Endodermal cell (in vitro differentiated cells): ENCODE data around the gene P2RY8. TPM values are rescaled to one million over a fixed set of nuclear protein-coding genes. Genes with fewer than 3 reads are reported as not detected.

Experiments used
- DNase-seq: peaks from one replicate; pipeline ENCODE4 v3.0.0-alpha.2; 2017
- H3K27ac ChIP-seq: 2 replicates; pipeline ENCODE4 v1.5.1; 2013; ENCODE audit warnings: mild to moderate bottlenecking, low read depth, low read length, moderate library complexity
- H3K27me3 ChIP-seq: 2 replicates; pipeline ENCODE4 v1.6.1; 2013; ENCODE audit warnings: mild to moderate bottlenecking, low read length, moderate library complexity; ENCODE audit not compliant: insufficient read depth, control insufficient read depth, poor library complexity, severe bottlenecking
- H3K36me3 ChIP-seq: 2 replicates; pipeline ENCODE4 v1.7.0; 2013; ENCODE audit warnings: mild to moderate bottlenecking, low read length, moderate library complexity; ENCODE audit not compliant: control insufficient read depth, insufficient read depth
- H3K4me1 ChIP-seq: one replicate; pipeline ENCODE4 v1.7.0; 2013; ENCODE audit warnings: low read length; ENCODE audit not compliant: control insufficient read depth, insufficient read depth
- H3K4me3 ChIP-seq: 2 replicates; pipeline ENCODE4 v1.5.1; 2013; ENCODE audit warnings: mild to moderate bottlenecking, low read length, moderate library complexity
- H3K9ac ChIP-seq: 2 replicates; pipeline ENCODE4 v1.6.1; 2013; ENCODE audit warnings: mild to moderate bottlenecking, low read length, moderate library complexity; ENCODE audit not compliant: poor library complexity, severe bottlenecking; ENCODE audit errors: extremely low read depth
- H3K9me3 ChIP-seq: 2 replicates; pipeline ENCODE4 v1.6.1; 2013; ENCODE audit warnings: mild to moderate bottlenecking, low read length, moderate library complexity; ENCODE audit not compliant: control insufficient read depth
- H3K27ac Mint-ChIP-seq: 2 replicates; pipeline ENCODE4 v1.8.0; 2020; ENCODE audit warnings: mixed read lengths
- H3K27me3 Mint-ChIP-seq: 2 replicates; pipeline ENCODE4 v1.8.0; 2021; ENCODE audit warnings: mild to moderate bottlenecking, mixed read lengths; ENCODE audit not compliant: insufficient read depth
- H3K36me3 Mint-ChIP-seq: 2 replicates; pipeline ENCODE4 v1.8.0; 2020; ENCODE audit warnings: low read depth, mixed read lengths
- H3K4me1 Mint-ChIP-seq: 2 replicates; pipeline ENCODE4 v1.8.0; 2020; ENCODE audit warnings: mixed read lengths
- H3K4me3 Mint-ChIP-seq: 2 replicates; pipeline ENCODE4 v1.8.0; 2020; ENCODE audit warnings: mild to moderate bottlenecking, moderate library complexity, mixed read lengths
- H3K9me3 Mint-ChIP-seq: 2 replicates; pipeline ENCODE4 v1.8.0; 2020; ENCODE audit warnings: mild to moderate bottlenecking, mixed read lengths
- WGBS, 2 experiments: methylation state at CpG; one replicate each; pipeline versions ENCODE4 v1.1.5 to v1.1.7; 2013; ENCODE audit warnings: missing lambda C conversion rate in 2 of 2, mixed read lengths in 1 of 2; ENCODE audit not compliant: insufficient coverage in 1 of 2, insufficient read length in 1 of 2; 5-methylcytosine and 5-hydroxymethylcytosine counted together
- total RNA-seq, 2 donors: library from RNA; stranded (reverse); fragmentation: NEBNext Ultra II Directional in 1 of 2; extraction: Animal tissue kit (Norgen Biotek cat#: 25700) in 1 of 2; gene quantifications; 2 replicates in 1 of 2; 3 replicates in 1 of 2; pipeline ENCODE4 v1.2.1, GENCODE V29; 2021
- TF ChIP-seq, protein P1 (sequence below): fragments of 200-600 bp; sonication (generic); conservative IDR thresholded peaks from 2 replicates; pipeline ENCODE4 v1.5.0; 2021; ENCODE audit warnings: antibody characterized with exemption, mild to moderate bottlenecking

Gene P2RY8
- total RNA-seq, 2 donors from 2014 or later: not detected

DNA sequence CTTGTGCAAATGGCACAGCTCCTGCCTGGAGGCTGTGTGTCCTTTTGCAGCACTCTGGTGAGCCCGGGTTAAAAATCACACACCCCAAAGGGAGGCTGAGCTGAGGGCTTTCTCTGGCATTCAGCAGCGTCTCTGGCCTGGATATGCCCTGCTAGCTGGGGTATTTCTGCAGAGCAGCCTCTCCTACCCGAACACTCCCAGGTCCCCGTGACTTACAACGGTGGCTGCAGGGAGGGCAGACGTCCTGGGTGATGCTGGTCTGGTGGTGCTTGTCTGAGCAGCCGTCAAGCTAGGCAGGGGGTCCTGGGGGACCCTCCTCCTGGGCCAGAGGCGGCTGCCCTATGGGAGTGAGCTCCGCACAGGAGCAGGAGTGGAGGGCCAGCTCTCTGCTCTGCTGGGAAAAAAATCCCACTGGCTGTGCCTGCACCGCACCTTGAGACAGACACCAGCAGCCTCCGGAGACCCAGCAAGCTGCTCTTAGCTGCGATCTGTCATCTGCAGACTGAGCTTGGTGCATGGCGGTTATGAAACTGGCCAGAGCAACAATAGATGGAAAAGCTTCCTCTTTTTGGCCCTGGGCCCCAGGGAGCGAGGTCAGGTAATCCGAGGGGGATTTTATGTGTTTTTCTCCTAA is 43.0 kb downstream of the P2RY8 start:
- DNase-seq: peak; percentile 68
- H3K4me1 Mint-ChIP-seq: no peaks in the 10 kb centered on the region

DNA sequence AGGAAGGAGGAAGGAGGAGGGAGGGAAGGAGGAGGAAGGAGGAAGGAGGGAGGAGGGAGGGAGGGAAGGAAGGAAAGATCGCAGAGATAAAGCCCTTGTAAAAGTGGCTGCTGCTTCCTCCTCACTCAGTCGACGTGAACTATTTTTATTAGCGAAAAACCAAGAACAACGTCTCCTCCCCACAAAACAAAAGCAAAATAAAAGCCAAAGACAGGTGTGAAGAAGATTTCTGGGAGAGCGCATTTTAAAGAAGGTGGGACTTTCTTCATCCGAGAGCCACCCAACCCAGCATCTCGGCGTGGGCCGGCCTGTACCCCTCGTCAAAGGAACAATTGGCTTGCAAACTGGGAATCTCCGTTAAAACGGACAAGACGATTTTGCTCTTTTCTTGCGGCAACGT is 43.6 kb downstream of the P2RY8 start:
- DNase-seq: no peak
- H3K9me3 Mint-ChIP-seq: peaks cover 25% of the 10 kb centered on the region
- Histone ChIP-seq H3K9ac (no peak overlapping the region), H3K36me3 (no peaks in the 10 kb centered on the region), H3K4me1 (no peaks in the 10 kb centered on the region), H3K4me3 (no peak overlapping the region), H3K27ac (no peak overlapping the region), H3K9me3 (peaks cover 29% of the 10 kb centered on the region), H3K27me3 (no peaks in the 10 kb centered on the region)
- no peak overlapping the region for H3K4me3 Mint-ChIP-seq
- peaks cover 2% of the 10 kb centered on the region for H3K36me3 Mint-ChIP-seq
- H3K27me3 Mint-ChIP-seq: peaks cover 10% of the 10 kb centered on the region
- TF ChIP-seq, protein P1, sequence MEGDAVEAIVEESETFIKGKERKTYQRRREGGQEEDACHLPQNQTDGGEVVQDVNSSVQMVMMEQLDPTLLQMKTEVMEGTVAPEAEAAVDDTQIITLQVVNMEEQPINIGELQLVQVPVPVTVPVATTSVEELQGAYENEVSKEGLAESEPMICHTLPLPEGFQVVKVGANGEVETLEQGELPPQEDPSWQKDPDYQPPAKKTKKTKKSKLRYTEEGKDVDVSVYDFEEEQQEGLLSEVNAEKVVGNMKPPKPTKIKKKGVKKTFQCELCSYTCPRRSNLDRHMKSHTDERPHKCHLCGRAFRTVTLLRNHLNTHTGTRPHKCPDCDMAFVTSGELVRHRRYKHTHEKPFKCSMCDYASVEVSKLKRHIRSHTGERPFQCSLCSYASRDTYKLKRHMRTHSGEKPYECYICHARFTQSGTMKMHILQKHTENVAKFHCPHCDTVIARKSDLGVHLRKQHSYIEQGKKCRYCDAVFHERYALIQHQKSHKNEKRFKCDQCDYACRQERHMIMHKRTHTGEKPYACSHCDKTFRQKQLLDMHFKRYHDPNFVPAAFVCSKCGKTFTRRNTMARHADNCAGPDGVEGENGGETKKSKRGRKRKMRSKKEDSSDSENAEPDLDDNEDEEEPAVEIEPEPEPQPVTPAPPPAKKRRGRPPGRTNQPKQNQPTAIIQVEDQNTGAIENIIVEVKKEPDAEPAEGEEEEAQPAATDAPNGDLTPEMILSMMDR: no peak
- no peaks in the 10 kb centered on the region for H3K4me1 Mint-ChIP-seq
- H3K27ac Mint-ChIP-seq: no peak overlapping the region
- 46 to 59% methylated on average over 9 to 14 of the region's 16 CpGs for WGBS, 2 experiments

More for the DNA sequence above, 43.0 kb downstream of the P2RY8 start:
- Mint-ChIP-seq H3K4me3 (no peak overlapping the region), H3K36me3 (peaks cover 2% of the 10 kb centered on the region), H3K27ac (no peak overlapping the region), H3K27me3 (peaks cover 10% of the 10 kb centered on the region), H3K9me3 (peaks cover 20% of the 10 kb centered on the region)
- Histone ChIP-seq H3K27me3 (no peaks in the 10 kb centered on the region), H3K9ac (no peak overlapping the region), H3K4me1 (no peaks in the 10 kb centered on the region), H3K9me3 (peaks cover 26% of the 10 kb centered on the region), H3K36me3 (no peaks in the 10 kb centered on the region), H3K27ac (no peak overlapping the region), H3K4me3 (no peak overlapping the region)
- TF ChIP-seq, protein P1: no peak
- WGBS, 2 experiments: 59 to 69% methylated on average over 8 to 15 of the region's 15 CpGs

DNA sequence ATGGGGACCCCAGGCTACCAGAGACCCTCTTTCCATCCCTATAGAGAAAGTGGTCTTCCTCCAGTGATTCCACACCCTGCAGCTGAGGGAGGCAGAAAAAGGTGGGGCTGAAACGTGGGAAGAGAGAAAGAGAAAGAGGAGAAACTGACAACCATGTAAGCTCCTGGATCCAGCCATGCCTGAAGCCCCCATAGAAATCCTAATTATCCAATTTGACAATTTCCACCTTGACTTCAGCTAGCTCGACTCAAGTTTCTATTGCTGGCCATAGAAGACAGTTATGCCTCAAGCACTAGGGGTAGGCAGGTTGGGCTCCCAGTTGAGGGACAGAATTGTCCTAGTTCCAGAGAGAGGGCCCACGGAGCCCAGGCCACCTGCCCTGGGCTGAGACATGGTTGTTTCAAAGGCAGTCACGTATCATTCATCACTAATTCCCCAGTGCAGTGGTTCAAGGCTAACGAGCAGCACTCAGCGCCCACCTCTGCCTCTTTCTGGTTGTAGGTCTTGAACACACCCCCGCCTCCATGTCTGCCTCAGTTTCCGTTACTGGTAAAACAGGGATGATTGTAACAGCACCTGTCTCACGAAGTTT is 44.5 kb downstream of the P2RY8 start:
- peaks cover 11% of the 10 kb centered on the region for H3K27me3 Mint-ChIP-seq
- WGBS, 2 experiments: 82 to 95% methylated on average over 7 to 9 of the region's 9 CpGs
- peaks cover 29% of the 10 kb centered on the region for H3K9me3 ChIP-seq
- H3K27me3 ChIP-seq: no peaks in the 10 kb centered on the region
- no peak overlapping the region for H3K27ac Mint-ChIP-seq
- no peaks in the 10 kb centered on the region for H3K4me1 ChIP-seq
- no peak overlapping the region for H3K4me3 ChIP-seq
- DNase-seq: no peak
- no peaks in the 10 kb centered on the region for H3K36me3 ChIP-seq
- TF ChIP-seq, protein P1: no peak
- H3K36me3 Mint-ChIP-seq: peaks cover 2% of the 10 kb centered on the region
- H3K4me3 Mint-ChIP-seq: no peak overlapping the region
- H3K9ac ChIP-seq: no peak overlapping the region
- H3K9me3 Mint-ChIP-seq: peaks cover 28% of the 10 kb centered on the region
- H3K4me1 Mint-ChIP-seq: no peaks in the 10 kb centered on the region
- H3K27ac ChIP-seq: no peak overlapping the region
